Measurements from ENCODE around the gene SDHAF3. TPM values are rescaled to one million over a fixed set of nuclear protein-coding genes. Genes with fewer than 3 reads are reported as not detected.
"Not testable (repeated sequence)": the region's sequence is repeated elsewhere in the genome, so short reads cannot be mapped to it uniquely, and the experiment has no call there.

The SDHAF3 gene
- total RNA-seq, 4 donors from 2014 or later: 9.6 to 16.7 (median 14.4) TPM

- TF ChIP-seq, protein P1, sequence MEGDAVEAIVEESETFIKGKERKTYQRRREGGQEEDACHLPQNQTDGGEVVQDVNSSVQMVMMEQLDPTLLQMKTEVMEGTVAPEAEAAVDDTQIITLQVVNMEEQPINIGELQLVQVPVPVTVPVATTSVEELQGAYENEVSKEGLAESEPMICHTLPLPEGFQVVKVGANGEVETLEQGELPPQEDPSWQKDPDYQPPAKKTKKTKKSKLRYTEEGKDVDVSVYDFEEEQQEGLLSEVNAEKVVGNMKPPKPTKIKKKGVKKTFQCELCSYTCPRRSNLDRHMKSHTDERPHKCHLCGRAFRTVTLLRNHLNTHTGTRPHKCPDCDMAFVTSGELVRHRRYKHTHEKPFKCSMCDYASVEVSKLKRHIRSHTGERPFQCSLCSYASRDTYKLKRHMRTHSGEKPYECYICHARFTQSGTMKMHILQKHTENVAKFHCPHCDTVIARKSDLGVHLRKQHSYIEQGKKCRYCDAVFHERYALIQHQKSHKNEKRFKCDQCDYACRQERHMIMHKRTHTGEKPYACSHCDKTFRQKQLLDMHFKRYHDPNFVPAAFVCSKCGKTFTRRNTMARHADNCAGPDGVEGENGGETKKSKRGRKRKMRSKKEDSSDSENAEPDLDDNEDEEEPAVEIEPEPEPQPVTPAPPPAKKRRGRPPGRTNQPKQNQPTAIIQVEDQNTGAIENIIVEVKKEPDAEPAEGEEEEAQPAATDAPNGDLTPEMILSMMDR (IDR thresholded peaks at IDR 0.05): peak; percentile 28 to 58 (median 45)
- no peak for TF ChIP-seq POLR2A (IDR thresholded peaks at IDR 0.05)
- Histone ChIP-seq H3K27me3 (no peaks in the 10 kb centered on the region), H3K4me3 (no peak overlapping the region), H3K27ac (no peak overlapping the region), H3K4me1 (no peaks in the 10 kb centered on the region), H3K36me3 (peaks cover 0 to 23% (median 0%) of the 10 kb centered on the region in 3 donors), H3K9me3 (peaks cover 0 to 10% (median 0%) of the 10 kb centered on the region in 4 donors)
- DNase-seq (ENCODE audit: low spot score in 2 of 2): no peak
- 59 to 83% methylated on average over 1 of the region's 1 CpG for WGBS, 2 donors
Measured at GRCh38 chr7:97145068-97145467, 27.6 kb downstream of the SDHAF3 start.

- no peak for DNase-seq (ENCODE audit: low spot score in 2 of 2)
- H3K9me3 ChIP-seq: no peaks in the 10 kb centered on the region
- no peaks in the 10 kb centered on the region for H3K27me3 ChIP-seq
- WGBS, 2 donors: 85 to 89% methylated on average over 1 of the region's 1 CpG
- TF ChIP-seq POLR2A (IDR thresholded peaks at IDR 0.05) (no peak), EP300 (IDR thresholded peaks at IDR 0.05) (no peak)
- TF ChIP-seq, protein P1 (IDR thresholded peaks at IDR 0.05): no peak
- peaks cover 0 to 4% (median 0%) of the 10 kb centered on the region in 4 donors for H3K4me1 ChIP-seq
- peaks cover 0 to 5% (median 0%) of the 10 kb centered on the region in 3 donors for H3K36me3 ChIP-seq
- H3K27ac ChIP-seq: no peak overlapping the region
- no peak overlapping the region for H3K4me3 ChIP-seq
Measured at GRCh38 chr7:97149843-97150242, 32.3 kb downstream of the SDHAF3 start.

DNA sequence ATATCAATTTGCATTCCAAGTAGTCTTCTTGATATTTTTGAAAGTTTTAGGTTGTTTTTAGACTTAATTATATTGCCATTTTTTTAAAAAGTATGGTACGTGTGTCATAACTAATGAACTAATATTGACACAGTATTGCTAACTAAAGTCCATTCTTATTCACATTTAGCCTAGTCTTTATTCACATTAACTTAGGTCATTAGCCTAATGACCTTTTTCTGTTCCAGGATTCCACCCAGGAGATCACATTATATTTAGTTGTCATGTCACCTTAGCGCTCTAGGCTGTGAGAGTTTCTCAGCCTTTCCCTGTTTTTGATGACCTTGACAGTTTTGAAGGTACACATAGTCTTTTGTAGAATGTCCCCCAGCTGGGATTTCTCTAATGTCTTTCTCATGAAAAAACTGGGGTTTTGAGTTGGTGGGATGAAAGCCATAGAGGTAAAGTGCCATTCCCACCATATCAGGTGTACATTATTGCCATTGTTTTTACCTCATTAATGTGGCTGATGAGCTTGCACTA is 38.5 kb downstream of the SDHAF3 start:
- DNase-seq (ENCODE audit: low spot score in 2 of 2): no peak
- no peak overlapping the region for H3K27ac ChIP-seq
- no peak overlapping the region for H3K4me3 ChIP-seq
- no peaks in the 10 kb centered on the region for H3K27me3 ChIP-seq
- peaks cover 0 to 26% (median 0%) of the 10 kb centered on the region in 3 donors for H3K36me3 ChIP-seq
- WGBS, 2 donors: 88 to 90% methylated on average over 2 of the region's 2 CpGs
- TF ChIP-seq EP300 (IDR thresholded peaks at IDR 0.05) (no peak), POLR2A (IDR thresholded peaks at IDR 0.05) (no peak)
- TF ChIP-seq, protein P1 (IDR thresholded peaks at IDR 0.05): no peak
- H3K4me1 ChIP-seq: peaks cover 0 to 4% (median 0%) of the 10 kb centered on the region in 4 donors
- peaks cover 0 to 10% (median 0%) of the 10 kb centered on the region in 4 donors for H3K9me3 ChIP-seq

DNA sequence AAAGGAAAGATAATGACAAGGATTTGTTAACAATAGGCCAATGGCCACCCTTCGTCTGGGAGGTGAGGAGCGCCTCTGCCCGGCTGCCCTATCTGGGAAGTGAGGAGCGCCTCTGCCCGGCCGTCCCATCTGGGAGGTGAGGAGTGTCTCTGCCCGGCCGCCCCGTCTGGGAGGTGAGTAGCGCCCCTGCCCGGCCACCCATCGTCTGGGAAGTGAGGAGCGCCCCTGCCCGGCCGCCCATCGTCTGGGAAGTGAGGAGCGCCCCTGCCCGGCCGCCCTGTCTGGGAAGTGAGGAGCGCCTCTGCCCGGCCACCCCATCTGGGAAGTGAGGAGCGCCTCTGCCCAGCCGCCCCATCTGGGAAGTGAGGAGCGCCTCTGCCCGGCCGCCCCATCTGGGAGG is 42.5 kb downstream of the SDHAF3 start:
- H3K9me3 ChIP-seq; DNase-seq (ENCODE audit: low spot score in 2 of 2); H3K27me3 ChIP-seq; H3K4me1 ChIP-seq; H3K4me3 ChIP-seq; H3K27ac ChIP-seq: not testable (repeated sequence)
- peaks cover 0 to 26% (median 0%) of the 10 kb centered on the region in 3 donors for H3K36me3 ChIP-seq
- 95 to 97% methylated on average over 25 to 26 of the region's 26 CpGs for WGBS, 2 donors

DNA sequence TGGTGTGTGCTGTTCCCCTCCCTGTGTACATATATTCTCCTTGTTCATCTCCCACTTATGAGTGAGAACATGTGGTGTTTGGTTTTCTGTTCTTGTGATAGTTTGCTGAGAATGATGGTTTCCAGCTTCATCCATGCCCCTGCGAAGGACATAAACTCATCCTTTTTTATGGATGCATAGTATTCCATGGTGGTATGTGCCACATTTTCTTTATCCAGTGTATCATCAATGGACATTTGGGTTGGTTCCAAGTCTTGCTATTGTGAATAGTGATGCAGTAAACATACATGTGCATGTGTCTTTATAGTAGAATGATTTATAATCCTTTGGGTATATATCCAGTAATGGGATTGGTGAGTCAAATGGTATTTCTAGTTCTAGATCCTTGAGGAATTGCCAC is 44.1 kb downstream of the SDHAF3 start:
- not testable (repeated sequence) for H3K27ac ChIP-seq; DNase-seq (ENCODE audit: low spot score in 2 of 2); H3K4me1 ChIP-seq; H3K4me3 ChIP-seq; H3K27me3 ChIP-seq; H3K9me3 ChIP-seq
- peaks cover 0 to 26% (median 0%) of the 10 kb centered on the region in 3 donors for H3K36me3 ChIP-seq
- WGBS, 2 donors: 100% methylated on average over 1 of the region's 1 CpG

DNA sequence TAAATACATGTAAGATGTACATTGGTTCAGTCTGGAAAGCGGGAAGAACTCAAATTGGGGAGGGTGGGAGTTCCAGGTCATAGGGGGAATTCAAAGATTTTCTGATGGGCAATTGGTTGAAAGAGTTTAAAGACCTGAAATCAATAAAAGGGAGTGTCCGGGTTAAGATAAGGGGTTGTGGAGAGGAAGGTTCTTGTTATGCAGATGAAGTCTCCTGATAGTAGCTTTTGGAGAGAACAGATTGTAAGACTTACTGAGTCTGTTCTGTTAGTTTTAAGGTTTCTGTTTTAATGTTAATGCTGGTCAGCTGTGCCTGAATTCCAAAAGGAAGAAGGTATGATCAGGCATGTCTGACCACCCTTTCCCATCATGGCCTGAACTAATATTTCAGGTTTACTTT is 48.8 kb downstream of the SDHAF3 start:
- Histone ChIP-seq H3K9me3 (no peaks in the 10 kb centered on the region), H3K36me3 (peaks cover 0 to 2% (median 0%) of the 10 kb centered on the region in 3 donors), H3K27me3 (no peaks in the 10 kb centered on the region), H3K27ac (no peak overlapping the region), H3K4me1 (no peaks in the 10 kb centered on the region), H3K4me3 (no peak overlapping the region)
- TF ChIP-seq POLR2A (IDR thresholded peaks at IDR 0.05): no peak
- TF ChIP-seq, protein P1 (IDR thresholded peaks at IDR 0.05): no peak
- TF ChIP-seq EP300 (IDR thresholded peaks at IDR 0.05): no peak
- no peak for DNase-seq (ENCODE audit: low spot score in 2 of 2)
- WGBS, 2 donors: 94 to 96% methylated on average over 2 of the region's 2 CpGs

Data from tibial nerve (tissue), 4 donors.